Kidney (tissue), 14 donors: ENCODE results near the gene OR51L1. TPM values are rescaled to one million over a fixed set of nuclear protein-coding genes. Genes with fewer than 3 reads are reported as not detected.

Experiments
- DNase-seq, 5 donors: peaks; one replicate each; pipeline ENCODE4 v3.0.0-alpha.2; 2013 to 2020
- FAIRE-seq: peaks from 2 replicates; lab custom pipeline; 2012; peaks lifted over from hg19 to GRCh38; lab: Jason Lieb, UNC
- H3K27ac ChIP-seq, 2 donors: one replicate each; pipeline ENCODE4 v1.7.0; 2013; ENCODE audit warnings: low read depth in 2 of 2, low read length in 2 of 2, inconsistent platforms in 1 of 2
- H3K27me3 ChIP-seq: one replicate; pipeline ENCODE4 v1.7.1; 2013; ENCODE audit warnings: low read length, inconsistent platforms; ENCODE audit not compliant: control insufficient read depth, insufficient read depth
- H3K36me3 ChIP-seq, 3 donors: one replicate each; pipeline versions ENCODE4 v1.7.0 to v1.7.1; 2013; ENCODE audit warnings: low read length in 3 of 3, control low read depth in 1 of 3, inconsistent platforms in 1 of 3; ENCODE audit not compliant: insufficient read depth in 3 of 3, control insufficient read depth in 2 of 3
- H3K4me1 ChIP-seq, 3 donors: one replicate each; pipeline versions ENCODE4 v1.7.0 to v1.7.1; 2013; ENCODE audit warnings: low read length in 3 of 3, inconsistent platforms in 1 of 3, low read depth in 1 of 3; ENCODE audit not compliant: control insufficient read depth in 2 of 3, insufficient read depth in 2 of 3
- H3K4me3 ChIP-seq, 3 donors: one replicate each; pipeline versions ENCODE4 v1.7.0 to v1.8.1; 2013; ENCODE audit warnings: low read length in 3 of 3, control low read depth in 1 of 3, inconsistent platforms in 1 of 3
- H3K9ac ChIP-seq, 3 donors: one replicate each; pipeline versions ENCODE4 v1.7.0 to v1.7.1; 2013; ENCODE audit warnings: low read length in 3 of 3, control low read depth in 1 of 3, inconsistent platforms in 1 of 3
- H3K9me3 ChIP-seq, 3 donors: one replicate each; pipeline versions ENCODE4 v1.7.0 to v1.7.1; 2013; ENCODE audit warnings: low read length in 3 of 3, control low read depth in 1 of 3, inconsistent platforms in 1 of 3; ENCODE audit not compliant: control insufficient read depth in 2 of 3, insufficient read depth in 1 of 3
- intact Hi-C: fragments of 100-400 bp; cut with DNase I; formaldehyde crosslinking; loops from one replicate; pipeline ENCODE4 v1.11.1; 2022
- polyA plus RNA-seq: library from polyadenylated mRNA; stranded (reverse); fragments of 350-450 nt; fragmentation: Illumina TruSeq; extraction: RNeasy Lipid Tissue Mini Kit (QIAGEN cat#74804); gene quantifications from one replicate; pipeline ENCODE4 v1.2.3, GENCODE V29; 2014; ENCODE audit warnings: low read depth, low replicate concordance; ENCODE audit not compliant: insufficient read depth
- total RNA-seq: library from RNA; stranded (reverse); fragmentation: NEBNext Ultra II Directional; extraction: Animal tissue kit (Norgen Biotek cat#: 25700); gene quantifications from one replicate; pipeline ENCODE4 v1.2.1, GENCODE V29; 2021
- TF ChIP-seq, protein P1 (sequence below): IDR thresholded peaks from 3 replicates; pipeline ENCODE4 v1.5.1; 2012; ENCODE audit warnings: mild to moderate bottlenecking, moderate library complexity, borderline replicate concordance; ENCODE audit not compliant: insufficient read depth; ENCODE audit errors: extremely low read depth
- donor health status: control.
- donor health status: control.
- donor health status: control.
- donor health status: control.
- donor health status: control.
- donor health status: DM: yes; HTN: yes; CAD: no.
- donor health status: Normal renal cell carcinoma (clear cell type).

Gene OR51L1
- total and polyA plus RNA-seq, 2 donors from 2014 or later = not detected

DNA sequence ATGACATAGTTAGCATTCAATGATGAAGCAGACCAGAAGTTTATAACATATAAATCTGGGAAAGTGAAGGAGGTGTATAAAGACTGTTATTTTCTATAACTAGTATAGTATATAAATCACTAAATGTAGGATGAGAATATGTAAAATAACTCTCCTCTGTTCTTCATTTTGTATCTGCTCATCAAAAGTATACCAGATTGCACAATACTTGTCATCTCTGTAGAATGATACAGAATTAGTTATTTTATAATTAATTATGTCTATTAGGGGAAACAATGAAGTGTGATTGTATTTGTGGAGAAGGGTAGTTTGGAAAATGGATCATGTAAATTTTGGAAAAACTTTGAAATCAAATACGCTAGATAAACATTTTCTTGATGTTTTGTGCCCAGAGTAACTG is 18.4 kb downstream of the OR51L1 start:
- Histone ChIP-seq H3K9ac (no peak overlapping the region), H3K36me3 (no peaks in the 10 kb centered on the region), H3K4me1 (no peaks in the 10 kb centered on the region), H3K4me3 (no peak overlapping the region), H3K27me3 (no peaks in the 10 kb centered on the region), H3K27ac (no peak overlapping the region), H3K9me3 (no peaks in the 10 kb centered on the region)
- intact Hi-C loops = no loop called here
- DNase-seq = no peak
- no peak for FAIRE-seq
- TF ChIP-seq, protein P1, sequence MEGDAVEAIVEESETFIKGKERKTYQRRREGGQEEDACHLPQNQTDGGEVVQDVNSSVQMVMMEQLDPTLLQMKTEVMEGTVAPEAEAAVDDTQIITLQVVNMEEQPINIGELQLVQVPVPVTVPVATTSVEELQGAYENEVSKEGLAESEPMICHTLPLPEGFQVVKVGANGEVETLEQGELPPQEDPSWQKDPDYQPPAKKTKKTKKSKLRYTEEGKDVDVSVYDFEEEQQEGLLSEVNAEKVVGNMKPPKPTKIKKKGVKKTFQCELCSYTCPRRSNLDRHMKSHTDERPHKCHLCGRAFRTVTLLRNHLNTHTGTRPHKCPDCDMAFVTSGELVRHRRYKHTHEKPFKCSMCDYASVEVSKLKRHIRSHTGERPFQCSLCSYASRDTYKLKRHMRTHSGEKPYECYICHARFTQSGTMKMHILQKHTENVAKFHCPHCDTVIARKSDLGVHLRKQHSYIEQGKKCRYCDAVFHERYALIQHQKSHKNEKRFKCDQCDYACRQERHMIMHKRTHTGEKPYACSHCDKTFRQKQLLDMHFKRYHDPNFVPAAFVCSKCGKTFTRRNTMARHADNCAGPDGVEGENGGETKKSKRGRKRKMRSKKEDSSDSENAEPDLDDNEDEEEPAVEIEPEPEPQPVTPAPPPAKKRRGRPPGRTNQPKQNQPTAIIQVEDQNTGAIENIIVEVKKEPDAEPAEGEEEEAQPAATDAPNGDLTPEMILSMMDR = no peak

DNA sequence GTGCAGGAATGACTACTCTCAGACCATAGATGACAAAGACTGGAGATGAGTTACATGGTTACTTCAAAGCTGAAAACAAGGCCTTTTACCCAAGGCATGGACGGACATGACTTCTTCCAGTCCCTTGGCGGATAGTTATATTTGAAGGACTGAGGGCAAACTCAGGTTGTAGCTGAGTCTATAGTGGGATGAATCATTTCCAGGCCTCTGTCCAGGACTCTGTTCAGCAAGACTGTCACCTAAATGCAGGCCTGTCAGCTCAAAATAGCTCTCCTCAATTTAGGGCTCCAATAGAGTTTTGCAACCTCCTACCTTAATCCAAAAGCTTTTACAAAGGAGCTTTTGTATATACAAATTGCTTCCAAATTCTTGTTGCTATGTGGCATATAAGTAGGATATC is 27.3 kb downstream of the OR51L1 start:
- Histone ChIP-seq H3K4me3 (no peak overlapping the region), H3K9ac (no peak overlapping the region), H3K27ac (no peak overlapping the region), H3K27me3 (no peaks in the 10 kb centered on the region), H3K36me3 (no peaks in the 10 kb centered on the region), H3K4me1 (no peaks in the 10 kb centered on the region), H3K9me3 (peaks cover 0 to 5% (median 0%) of the 10 kb centered on the region in 3 donors)
- TF ChIP-seq, protein P1 = no peak
- FAIRE-seq (no peak), DNase-seq (no peak)
- intact Hi-C loops = no loop called here

DNA sequence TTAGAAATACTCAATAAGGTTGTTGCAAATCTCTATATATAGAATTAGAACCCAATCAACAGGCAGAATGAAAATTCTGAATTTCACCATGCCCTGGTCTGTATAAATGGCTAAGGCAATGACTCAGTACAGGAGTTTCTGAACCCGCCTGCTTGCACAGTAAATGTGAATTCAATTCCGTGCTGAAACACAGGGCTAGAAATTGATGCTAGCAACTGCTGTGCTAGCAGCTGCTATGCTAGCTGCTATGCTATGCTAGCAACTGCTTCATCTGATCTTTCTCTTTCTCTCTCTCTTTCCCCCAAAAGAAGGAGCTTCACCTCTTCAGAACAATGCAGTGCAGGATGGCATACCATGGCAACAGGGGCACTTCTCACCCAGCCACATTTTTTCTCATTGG is 42.0 kb downstream of the OR51L1 start:
- no peak for DNase-seq
- no peak overlapping the region for H3K27ac ChIP-seq
- FAIRE-seq = no peak
- TF ChIP-seq, protein P1 = no peak
- intact Hi-C loops = no loop called here
- H3K4me1 ChIP-seq = no peaks in the 10 kb centered on the region
- no peak overlapping the region for H3K9ac ChIP-seq
- no peaks in the 10 kb centered on the region for H3K36me3 ChIP-seq
- H3K27me3 ChIP-seq = no peaks in the 10 kb centered on the region
- no peaks in the 10 kb centered on the region for H3K9me3 ChIP-seq
- no peak overlapping the region for H3K4me3 ChIP-seq

DNA sequence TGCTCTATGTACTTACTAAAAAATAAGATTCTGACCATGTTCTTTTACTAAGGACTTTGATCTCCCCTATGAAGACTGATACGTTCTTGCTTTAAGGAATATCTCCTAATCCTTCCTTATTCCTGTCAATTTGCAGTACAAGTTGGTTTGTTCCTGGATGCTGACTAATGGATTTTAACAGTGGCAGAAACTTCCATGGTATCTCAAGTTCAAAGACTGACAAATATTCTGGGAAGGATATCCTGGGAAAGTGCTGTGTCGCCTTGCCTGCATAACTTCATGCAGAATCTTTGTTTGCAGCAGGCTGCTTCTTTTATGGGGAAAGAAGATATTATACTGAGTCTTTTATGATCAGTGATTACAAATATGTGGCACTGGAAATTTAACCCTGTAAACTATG is 43.3 kb downstream of the OR51L1 start:
- Histone ChIP-seq H3K9ac (no peak overlapping the region), H3K27ac (no peak overlapping the region), H3K9me3 (no peaks in the 10 kb centered on the region), H3K4me1 (no peaks in the 10 kb centered on the region), H3K36me3 (no peaks in the 10 kb centered on the region), H3K27me3 (no peaks in the 10 kb centered on the region), H3K4me3 (no peak overlapping the region)
- intact Hi-C loops = no loop called here
- TF ChIP-seq, protein P1 = no peak
- DNase-seq = no peak
- no peak for FAIRE-seq
